Adipocyte (in vitro differentiated cells): ENCODE data around the gene SOX15.

ENCODE experiments used
- DNase-seq: peaks from one replicate; pipeline ENCODE4 v3.0.0-alpha.2; 2015; ENCODE audit warnings: low read depth
- H3K27me3 ChIP-seq: replicated peaks from 2 replicates; pipeline ENCODE4 v1.7.0; 2013; ENCODE audit warnings: mild to moderate bottlenecking, low read length, moderate library complexity; ENCODE audit not compliant: control insufficient read depth, insufficient read depth
- H3K36me3 ChIP-seq: 2 replicates; pipeline ENCODE4 v1.7.0; 2013; ENCODE audit warnings: low read length, mild to moderate bottlenecking, moderate library complexity; ENCODE audit not compliant: control insufficient read depth, insufficient read depth, severe bottlenecking
- H3K4me1 ChIP-seq: 2 replicates; pipeline ENCODE4 v1.7.0; 2013; ENCODE audit warnings: mild to moderate bottlenecking, low read length, moderate library complexity; ENCODE audit not compliant: control insufficient read depth, insufficient read depth
- H3K4me3 ChIP-seq: 2 replicates; pipeline ENCODE4 v1.7.0; 2013; ENCODE audit warnings: mild to moderate bottlenecking, low read length, moderate library complexity
- H3K9ac ChIP-seq: 2 replicates; pipeline ENCODE4 v1.7.0; 2013; ENCODE audit warnings: mild to moderate bottlenecking, low read length, moderate library complexity
- H3K9me3 ChIP-seq: 2 replicates; pipeline ENCODE4 v1.7.0; 2013; ENCODE audit warnings: mild to moderate bottlenecking, low read length, moderate library complexity; ENCODE audit not compliant: control insufficient read depth

SOX15 gene

GRCh38 chr17:7573324-7574080 lies 16.4 kb downstream of the SOX15 start:
- peaks cover 45% of the 10 kb centered on the region for H3K4me1 ChIP-seq

DNA sequence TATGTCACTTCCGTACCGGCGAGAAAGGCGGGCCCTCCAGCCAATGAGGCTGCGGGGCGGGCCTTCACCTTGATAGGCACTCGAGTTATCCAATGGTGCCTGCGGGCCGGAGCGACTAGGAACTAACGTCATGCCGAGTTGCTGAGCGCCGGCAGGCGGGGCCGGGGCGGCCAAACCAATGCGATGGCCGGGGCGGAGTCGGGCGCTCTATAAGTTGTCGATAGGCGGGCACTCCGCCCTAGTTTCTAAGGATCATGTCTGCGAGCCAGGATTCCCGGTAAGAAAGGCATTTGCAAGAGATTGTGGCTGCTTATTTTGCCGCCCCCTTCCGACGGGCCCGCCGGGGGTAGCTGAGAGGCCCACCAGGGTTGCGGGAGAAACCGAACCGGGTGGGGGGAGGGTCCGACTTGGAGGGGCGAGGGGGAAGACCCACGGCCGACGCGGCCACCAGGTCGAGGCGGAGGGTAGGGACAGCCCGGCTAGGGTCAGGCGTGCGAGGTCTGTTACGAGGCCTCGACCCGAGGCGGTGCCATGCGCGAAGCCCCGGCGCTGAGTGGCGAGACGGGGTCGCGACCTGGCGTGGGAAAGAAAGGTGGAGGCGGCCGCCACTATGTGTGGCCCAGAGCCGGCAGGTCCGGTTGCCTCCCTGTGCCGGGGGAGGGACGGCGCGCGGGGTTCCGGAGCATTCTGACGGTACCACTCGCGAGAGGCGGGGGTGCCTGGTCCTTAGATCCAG lies 17.1 kb downstream of the SOX15 start:
- no peaks in the 10 kb centered on the region for H3K9me3 ChIP-seq
- H3K27me3 ChIP-seq, result no peaks in the 10 kb centered on the region
- peak overlapping the region; percentile 100 for H3K9ac ChIP-seq
- peak; percentile 99 for DNase-seq
- peaks cover 40% of the 10 kb centered on the region for H3K4me1 ChIP-seq
- peak overlapping the region; percentile 91 for H3K4me3 ChIP-seq
- H3K36me3 ChIP-seq, result peaks cover 64% of the 10 kb centered on the region

More at GRCh38 chr17:7573324-7574080, 16.4 kb downstream of the SOX15 start:
- peak; percentile 94 for DNase-seq
- no peaks in the 10 kb centered on the region for H3K27me3 ChIP-seq
- no peaks in the 10 kb centered on the region for H3K9me3 ChIP-seq
- H3K9ac ChIP-seq, result peak overlapping the region; percentile 100
- peak overlapping the region; percentile 91 for H3K4me3 ChIP-seq
- H3K36me3 ChIP-seq, result peaks cover 70% of the 10 kb centered on the region

DNA sequence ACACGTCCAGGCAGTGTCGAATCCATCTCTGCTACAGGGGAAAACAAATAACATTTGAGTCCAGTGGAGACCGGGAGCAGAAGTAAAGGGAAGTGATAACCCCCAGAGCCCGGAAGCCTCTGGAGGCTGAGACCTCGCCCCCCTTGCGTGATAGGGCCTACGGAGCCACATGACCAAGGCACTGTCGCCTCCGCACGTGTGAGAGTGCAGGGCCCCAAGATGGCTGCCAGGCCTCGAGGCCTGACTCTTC lies 17.6 kb downstream of the SOX15 start:
- H3K9me3 ChIP-seq, result no peaks in the 10 kb centered on the region
- H3K9ac ChIP-seq, result peak overlapping the region; percentile 90
- peaks cover 63% of the 10 kb centered on the region for H3K36me3 ChIP-seq
- DNase-seq, result no peak
- H3K4me1 ChIP-seq, result peaks cover 35% of the 10 kb centered on the region
- H3K27me3 ChIP-seq, result no peaks in the 10 kb centered on the region
- peak overlapping the region; percentile 89 for H3K4me3 ChIP-seq

DNA sequence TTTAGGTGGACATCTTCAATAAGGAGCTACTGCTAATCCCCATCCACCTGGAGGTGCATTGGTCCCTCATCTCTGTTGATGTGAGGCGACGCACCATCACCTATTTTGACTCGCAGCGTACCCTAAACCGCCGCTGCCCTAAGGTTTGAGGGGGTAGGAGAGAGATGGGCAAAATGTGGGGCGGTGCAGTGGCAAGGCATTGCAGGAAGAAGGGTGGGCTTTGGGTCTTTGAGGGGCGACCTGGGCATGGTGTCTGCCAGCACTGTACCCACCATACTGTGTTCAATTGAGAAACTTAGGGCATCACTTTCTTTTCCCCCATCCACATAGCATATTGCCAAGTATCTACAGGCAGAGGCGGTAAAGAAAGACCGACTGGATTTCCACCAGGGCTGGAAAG lies 19.5 kb downstream of the SOX15 start:
- peaks cover 16% of the 10 kb centered on the region for H3K4me1 ChIP-seq
- H3K36me3 ChIP-seq, result peaks cover 60% of the 10 kb centered on the region
- H3K27me3 ChIP-seq, result no peaks in the 10 kb centered on the region
- no peak overlapping the region for H3K4me3 ChIP-seq
- no peaks in the 10 kb centered on the region for H3K9me3 ChIP-seq
- DNase-seq, result no peak
- H3K9ac ChIP-seq, result peak overlapping the region; percentile 4

DNA sequence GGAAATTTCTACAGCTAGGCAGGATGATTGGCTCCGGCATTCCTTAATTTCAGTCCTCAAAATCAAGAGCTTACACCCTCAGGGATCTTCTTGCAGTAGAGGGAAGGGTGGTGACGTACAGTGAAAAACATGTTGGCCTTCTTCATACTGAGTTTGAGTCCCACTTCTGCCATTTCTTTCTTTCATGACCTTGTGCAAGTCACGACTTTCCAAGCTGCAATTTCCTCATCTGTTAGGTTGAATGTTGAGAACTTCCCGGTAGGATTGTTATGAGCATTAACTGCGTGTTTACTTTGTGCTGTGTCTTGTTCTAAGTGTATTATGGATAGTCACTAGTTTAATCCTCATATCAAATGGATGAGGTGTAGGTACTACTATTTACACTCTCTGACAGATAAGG lies 20.3 kb downstream of the SOX15 start:
- Histone ChIP-seq H3K36me3 (peaks cover 60% of the 10 kb centered on the region), H3K27me3 (no peaks in the 10 kb centered on the region), H3K4me1 (peaks cover 8% of the 10 kb centered on the region), H3K9ac (no peak overlapping the region), H3K9me3 (no peaks in the 10 kb centered on the region), H3K4me3 (no peak overlapping the region)
- DNase-seq, result no peak

- H3K27me3 ChIP-seq, result no peaks in the 10 kb centered on the region
- H3K9ac ChIP-seq, result peak overlapping the region; percentile 88
- H3K36me3 ChIP-seq, result peaks cover 37% of the 10 kb centered on the region
- peak overlapping the region; percentile 81 for H3K4me3 ChIP-seq
- no peaks in the 10 kb centered on the region for H3K9me3 ChIP-seq
- DNase-seq, result no peak
- H3K4me1 ChIP-seq, result peaks cover 36% of the 10 kb centered on the region
Observed at GRCh38 chr17:7563115-7563869, 26.6 kb downstream of the SOX15 start.

DNA sequence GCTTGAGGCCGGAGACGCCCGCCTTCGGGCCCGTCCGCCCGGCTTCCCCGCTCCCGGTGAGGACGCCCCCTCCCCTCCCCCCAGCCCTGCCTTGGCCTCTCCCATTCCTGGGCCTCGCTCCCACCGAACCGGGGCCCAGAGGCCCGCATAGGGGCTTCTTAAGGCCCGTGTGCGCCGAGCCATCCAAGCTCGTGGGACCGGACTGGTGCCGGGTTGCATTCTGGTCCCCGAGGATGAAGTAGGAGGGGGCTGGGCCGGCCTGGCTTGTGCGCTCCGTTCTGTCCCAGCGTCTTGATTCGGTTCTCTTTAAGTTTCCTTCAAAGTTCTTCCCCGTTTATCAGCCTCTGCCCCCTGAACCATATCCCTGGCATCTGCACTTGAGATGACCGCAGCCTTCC lies 27.7 kb downstream of the SOX15 start:
- H3K4me1 ChIP-seq, result peaks cover 45% of the 10 kb centered on the region
- no peaks in the 10 kb centered on the region for H3K27me3 ChIP-seq
- no peaks in the 10 kb centered on the region for H3K9me3 ChIP-seq
- peaks cover 33% of the 10 kb centered on the region for H3K36me3 ChIP-seq
- H3K9ac ChIP-seq, result peak overlapping the region; percentile 88
- peak; percentile 59 for DNase-seq
- peak overlapping the region; percentile 81 for H3K4me3 ChIP-seq

DNA sequence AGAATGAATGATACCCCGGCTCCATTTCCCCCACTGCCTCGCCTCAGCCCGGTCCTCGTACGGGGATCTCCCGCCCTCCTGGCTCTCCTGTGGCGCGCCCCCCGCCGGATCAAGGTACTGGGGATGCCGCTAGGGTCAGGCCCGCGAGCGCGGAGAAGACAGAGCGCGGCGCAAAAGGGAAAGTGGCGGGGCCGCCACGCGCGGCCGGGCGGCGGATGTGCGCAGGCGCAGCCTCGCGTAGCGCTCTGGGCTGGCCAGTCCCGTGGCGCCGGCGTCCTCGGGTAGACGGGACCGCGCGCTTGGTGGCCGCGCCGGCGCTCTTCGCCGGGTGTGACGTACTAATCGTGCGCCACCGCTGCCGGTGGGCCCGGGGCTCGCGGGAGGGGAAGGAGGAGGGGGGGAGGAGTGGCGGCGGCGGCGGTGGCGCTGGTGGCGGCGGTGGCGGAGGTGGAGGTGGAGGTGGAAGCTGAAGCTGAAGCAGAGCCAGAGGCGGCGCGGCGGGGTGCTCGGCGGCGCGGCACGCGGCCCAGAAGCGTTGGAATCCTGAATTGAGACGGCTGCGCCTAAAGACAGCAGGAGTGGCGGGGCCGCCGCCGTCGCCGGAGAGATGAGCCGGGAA lies 28.2 kb downstream of the SOX15 start, which contains the start of gene SENP3:
Gene SENP3, plus strand, starts transcription at position 331 of the 619 bp plus-strand sequence. CDS start 1,158 bp downstream, outside the sequence.
- Histone ChIP-seq H3K9ac (peak within 1 kb of the TSS; percentile 88), H3K36me3 (peaks cover 28% of the 10 kb centered on the region)
- peak; percentile 98 for DNase-seq

GRCh38 chr17:7561028-7561575 lies 28.8 kb downstream of the SOX15 start:
- DNase-seq, result peak; percentile 96
- Histone ChIP-seq H3K36me3 (peaks cover 24% of the 10 kb centered on the region), H3K27me3 (no peaks in the 10 kb centered on the region), H3K4me3 (peak overlapping the region; percentile 81), H3K9ac (peak overlapping the region; percentile 88), H3K4me1 (peaks cover 45% of the 10 kb centered on the region), H3K9me3 (no peaks in the 10 kb centered on the region)

More for the DNA sequence above, 28.2 kb downstream of the SOX15 start, which contains the start of gene SENP3:
- Histone ChIP-seq H3K9me3 (no peaks in the 10 kb centered on the region), H3K4me1 (peaks cover 45% of the 10 kb centered on the region), H3K27me3 (no peaks in the 10 kb centered on the region), H3K4me3 (peak within 1 kb of the TSS; percentile 81)

DNA sequence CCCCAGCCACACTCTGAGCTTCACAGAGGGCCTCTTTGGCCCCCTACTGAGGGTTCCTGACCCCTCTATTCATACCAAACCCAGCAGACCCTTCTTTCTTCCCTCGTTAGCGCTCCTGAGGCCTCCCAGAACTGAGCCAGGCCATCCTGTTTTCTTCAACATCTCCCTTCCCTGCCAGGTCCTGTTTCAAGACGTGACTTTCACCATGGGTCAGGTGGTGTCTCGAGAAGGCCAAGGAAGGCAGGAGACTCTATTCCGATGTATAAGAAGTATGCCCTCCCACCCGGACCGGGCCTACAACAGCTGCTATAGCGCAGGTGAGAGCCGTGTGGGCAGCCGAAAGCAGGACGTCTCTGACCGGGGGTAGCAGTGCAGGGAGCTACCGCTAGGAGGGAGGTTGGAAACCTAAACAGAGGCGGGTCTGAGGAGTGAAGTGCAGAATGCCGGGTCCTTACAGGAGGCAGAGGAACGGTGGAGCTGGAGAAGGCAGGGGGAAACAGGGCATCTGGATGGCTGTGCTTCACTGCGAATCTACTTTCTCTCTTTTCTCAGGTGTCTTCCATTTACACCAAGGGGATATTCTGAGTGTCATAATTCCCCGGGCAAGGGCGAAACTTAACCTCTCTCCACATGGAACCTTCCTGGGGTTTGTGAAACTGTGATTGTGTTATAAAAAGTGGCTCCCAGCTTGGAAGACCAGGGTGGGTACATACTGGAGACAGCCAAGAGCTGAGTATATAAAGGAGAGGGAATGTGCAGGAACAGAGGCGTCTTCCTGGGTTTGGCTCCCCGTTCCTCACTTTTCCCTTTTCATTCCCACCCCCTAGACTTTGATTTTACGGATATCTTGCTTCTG lies 29.5 kb downstream of the SOX15 start:
- peak overlapping the region; percentile 88 for H3K9ac ChIP-seq
- DNase-seq, result peak; percentile 74
- H3K4me1 ChIP-seq, result peaks cover 45% of the 10 kb centered on the region
- peak overlapping the region; percentile 81 for H3K4me3 ChIP-seq
- H3K36me3 ChIP-seq, result peaks cover 17% of the 10 kb centered on the region
- H3K9me3 ChIP-seq, result no peaks in the 10 kb centered on the region
- no peaks in the 10 kb centered on the region for H3K27me3 ChIP-seq
